Mammary epithelial cell (primary cell): ENCODE results near the gene NDRG4.
"Not testable (repeated sequence)": the region's sequence is repeated elsewhere in the genome, so short reads cannot be mapped to it uniquely, and the experiment has no call there.

ENCODE experiments used
- EZH2 ChIP-seq: IDR thresholded peaks from 2 replicates; pipeline ENCODE4 v1.6.1; 2012; ENCODE audit warnings: low read length, inconsistent platforms, borderline replicate concordance
- TF ChIP-seq, protein P1 (sequence below), 2 donors: IDR thresholded peaks in 1 of 2; conservative IDR thresholded peaks in 1 of 2; 2 replicates each; pipeline ENCODE4 v1.5.1; 2011 to 2012; ENCODE audit warnings: inconsistent platforms in 2 of 2, low read length in 2 of 2, mild to moderate bottlenecking in 2 of 2, control low read depth in 1 of 2, low read depth in 1 of 2; ENCODE audit not compliant: insufficient read depth in 1 of 2; ENCODE audit errors: extremely low read depth in 1 of 2

DNA sequence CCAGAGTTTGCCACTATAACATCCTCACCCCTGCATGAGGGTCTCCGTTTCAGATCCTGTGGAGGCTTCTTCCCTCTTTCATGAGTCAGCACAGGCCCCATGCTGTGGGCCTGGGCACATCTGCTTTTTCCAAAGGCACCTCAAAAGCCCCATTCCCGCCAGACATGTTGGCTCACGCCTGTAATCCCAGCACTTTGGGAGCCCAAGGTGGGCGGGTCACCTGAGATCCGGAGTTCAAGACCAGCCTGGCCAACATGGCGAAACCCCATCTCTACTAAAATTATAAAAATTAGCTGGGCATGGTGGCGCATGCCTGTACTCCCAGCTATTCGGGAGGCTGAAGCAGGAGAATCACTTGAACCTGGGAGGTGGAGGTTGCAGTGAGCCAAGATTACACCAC lies 9.4 kb upstream of the NDRG4 start:
- TF ChIP-seq, protein P1, sequence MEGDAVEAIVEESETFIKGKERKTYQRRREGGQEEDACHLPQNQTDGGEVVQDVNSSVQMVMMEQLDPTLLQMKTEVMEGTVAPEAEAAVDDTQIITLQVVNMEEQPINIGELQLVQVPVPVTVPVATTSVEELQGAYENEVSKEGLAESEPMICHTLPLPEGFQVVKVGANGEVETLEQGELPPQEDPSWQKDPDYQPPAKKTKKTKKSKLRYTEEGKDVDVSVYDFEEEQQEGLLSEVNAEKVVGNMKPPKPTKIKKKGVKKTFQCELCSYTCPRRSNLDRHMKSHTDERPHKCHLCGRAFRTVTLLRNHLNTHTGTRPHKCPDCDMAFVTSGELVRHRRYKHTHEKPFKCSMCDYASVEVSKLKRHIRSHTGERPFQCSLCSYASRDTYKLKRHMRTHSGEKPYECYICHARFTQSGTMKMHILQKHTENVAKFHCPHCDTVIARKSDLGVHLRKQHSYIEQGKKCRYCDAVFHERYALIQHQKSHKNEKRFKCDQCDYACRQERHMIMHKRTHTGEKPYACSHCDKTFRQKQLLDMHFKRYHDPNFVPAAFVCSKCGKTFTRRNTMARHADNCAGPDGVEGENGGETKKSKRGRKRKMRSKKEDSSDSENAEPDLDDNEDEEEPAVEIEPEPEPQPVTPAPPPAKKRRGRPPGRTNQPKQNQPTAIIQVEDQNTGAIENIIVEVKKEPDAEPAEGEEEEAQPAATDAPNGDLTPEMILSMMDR (conservative IDR thresholded peaks at IDR 0.05 in 1 of 2, IDR thresholded peaks at IDR 0.05 in 1 of 2; ENCODE audit: extremely low read depth in 1 of 2, insufficient read depth in 1 of 2, low read depth in 1 of 2, low read length in 2 of 2) = not testable (repeated sequence)
- not testable (repeated sequence) for TF ChIP-seq EZH2
